IPS-18c (cell line): Measurements from ENCODE around the gene GPR141.
"Not testable (repeated sequence)": the region's sequence is repeated elsewhere in the genome, so short reads cannot be mapped to it uniquely, and the experiment has no call there.

Source experiments
- H3K4me3 ChIP-seq: 2 replicates; pipeline ENCODE4 v1.7.0; 2013; ENCODE audit warnings: low read depth, mild to moderate bottlenecking, low read length, moderate library complexity; ENCODE audit not compliant: insufficient read depth
- H3K9me3 ChIP-seq: one replicate; pipeline ENCODE4 v1.6.1; 2013; ENCODE audit warnings: mild to moderate bottlenecking, low read length, moderate library complexity; ENCODE audit not compliant: control insufficient read depth, insufficient read depth

GPR141 gene

GRCh38 chr7:37673523-37673922 is 10.0 kb upstream of the GPR141 start:
- Histone ChIP-seq H3K4me3 (no peak overlapping the region), H3K9me3 (no peaks in the 10 kb centered on the region)

- H3K4me3 ChIP-seq: no peak overlapping the region
- no peaks in the 10 kb centered on the region for H3K9me3 ChIP-seq
These were observed 9.0 kb upstream of the GPR141 start for GRCh38 chr7:37674531-37674930.

- Histone ChIP-seq H3K9me3 (no peaks in the 10 kb centered on the region), H3K4me3 (no peak overlapping the region)
These were observed 7.8 kb upstream of the GPR141 start for GRCh38 chr7:37675749-37676148.

- Histone ChIP-seq H3K4me3 (no peak overlapping the region), H3K9me3 (no peaks in the 10 kb centered on the region)
These were observed 1.4 kb downstream of the GPR141 start for GRCh38 chr7:37684927-37685326.

- Histone ChIP-seq H3K4me3 (no peak overlapping the region), H3K9me3 (no peaks in the 10 kb centered on the region)
These were observed 3.2 kb downstream of the GPR141 start for GRCh38 chr7:37686556-37687345.

- H3K4me3 ChIP-seq: no peak overlapping the region
These were observed 6.6 kb downstream of the GPR141 start for GRCh38 chr7:37690206-37690605.

GRCh38 chr7:37694208-37695094 is 10.9 kb downstream of the GPR141 start:
- H3K4me3 ChIP-seq: no peak overlapping the region
- H3K9me3 ChIP-seq: no peaks in the 10 kb centered on the region

More at GRCh38 chr7:37690206-37690605, 6.6 kb downstream of the GPR141 start:
- H3K9me3 ChIP-seq: no peaks in the 10 kb centered on the region

- Histone ChIP-seq H3K4me3 (no peak overlapping the region), H3K9me3 (no peaks in the 10 kb centered on the region)
These were observed 14.7 kb downstream of the GPR141 start for GRCh38 chr7:37698276-37698675.

- Histone ChIP-seq H3K9me3 (no peaks in the 10 kb centered on the region), H3K4me3 (no peak overlapping the region)
These were observed 15.2 kb downstream of the GPR141 start for GRCh38 chr7:37698782-37699181.

GRCh38 chr7:37701769-37702168 is 18.2 kb downstream of the GPR141 start:
- H3K9me3 ChIP-seq: no peaks in the 10 kb centered on the region
- no peak overlapping the region for H3K4me3 ChIP-seq

GRCh38 chr7:37703361-37703760 is 19.8 kb downstream of the GPR141 start:
- Histone ChIP-seq H3K9me3 (no peaks in the 10 kb centered on the region), H3K4me3 (no peak overlapping the region)

GRCh38 chr7:37704328-37704833 is 20.8 kb downstream of the GPR141 start:
- not testable (repeated sequence) for H3K9me3 ChIP-seq, H3K4me3 ChIP-seq

GRCh38 chr7:37705976-37706375 is 22.4 kb downstream of the GPR141 start:
- Histone ChIP-seq H3K9me3 (no peaks in the 10 kb centered on the region), H3K4me3 (no peak overlapping the region)

GRCh38 chr7:37706804-37707203 is 23.2 kb downstream of the GPR141 start:
- no peaks in the 10 kb centered on the region for H3K9me3 ChIP-seq
- no peak overlapping the region for H3K4me3 ChIP-seq

- H3K9me3 ChIP-seq: no peaks in the 10 kb centered on the region
These were observed 24.4 kb downstream of the GPR141 start for GRCh38 chr7:37707754-37708485.

GRCh38 chr7:37709631-37710509 is 26.3 kb downstream of the GPR141 start:
- H3K4me3 ChIP-seq: no peak overlapping the region
- no peaks in the 10 kb centered on the region for H3K9me3 ChIP-seq

More at GRCh38 chr7:37707754-37708485, 24.4 kb downstream of the GPR141 start:
- no peak overlapping the region for H3K4me3 ChIP-seq
